GM18951 (cell line): ENCODE data around the gene MYH15.

Experiments
- POLR2A ChIP-seq: IDR thresholded peaks from 4 replicates; pipeline ENCODE4 v1.6.1; 2011; ENCODE audit warnings: mild to moderate bottlenecking; ENCODE audit not compliant: insufficient read length, insufficient read depth; ENCODE audit errors: extremely low read depth
- in situ Hi-C: fragments of 300-500 bp; cut with MboI; formaldehyde crosslinking; loops from one replicate; pipeline ENCODE4 v1.12.0; 2022; ENCODE audit warnings: low sequenced_read_pairs, mixed read lengths, inconsistent platforms; ENCODE audit not compliant: unreplicated experiment

The MYH15 gene

GRCh38 chr3:108441518-108441917, 68.9 kb downstream of the MYH15 start:
- in situ Hi-C loops: no loop called here
- TF ChIP-seq POLR2A: no peak

- in situ Hi-C loops: no loop called here
- TF ChIP-seq POLR2A: no peak
Measured at GRCh38 chr3:108441071-108441507, 69.3 kb downstream of the MYH15 start.

- TF ChIP-seq POLR2A: no peak
Measured at GRCh38 chr3:108438542-108438941, 71.9 kb downstream of the MYH15 start.

GRCh38 chr3:108437439-108437838, 73.0 kb downstream of the MYH15 start:
- no peak for TF ChIP-seq POLR2A
- in situ Hi-C loops: no loop called here

More at GRCh38 chr3:108438542-108438941, 71.9 kb downstream of the MYH15 start:
- in situ Hi-C loops: no loop called here

- TF ChIP-seq POLR2A: no peak
- in situ Hi-C loops: no loop called here
Measured at GRCh38 chr3:108433928-108434327, 76.5 kb downstream of the MYH15 start.

- in situ Hi-C loops: no loop called here
- no peak for TF ChIP-seq POLR2A
Measured at GRCh38 chr3:108432431-108432830, 78.0 kb downstream of the MYH15 start.

GRCh38 chr3:108430540-108430939, 79.9 kb downstream of the MYH15 start:
- TF ChIP-seq POLR2A: no peak
- in situ Hi-C loops: no loop called here

- no peak for TF ChIP-seq POLR2A
- in situ Hi-C loops: no loop called here
Measured at GRCh38 chr3:108428586-108428985, 81.8 kb downstream of the MYH15 start.

GRCh38 chr3:108420926-108421325, 89.5 kb downstream of the MYH15 start:
- in situ Hi-C loops: no loop called here
- TF ChIP-seq POLR2A: no peak

GRCh38 chr3:108416111-108416869, 94.1 kb downstream of the MYH15 start:
- in situ Hi-C loops: no loop called here
- no peak for TF ChIP-seq POLR2A

GRCh38 chr3:108415661-108416060, 94.7 kb downstream of the MYH15 start:
- no peak for TF ChIP-seq POLR2A
- in situ Hi-C loops: no loop called here

- TF ChIP-seq POLR2A: no peak
- in situ Hi-C loops: no loop called here
Measured at GRCh38 chr3:108414007-108414406, 96.4 kb downstream of the MYH15 start.

GRCh38 chr3:108412121-108412750, 98.2 kb downstream of the MYH15 start:
- in situ Hi-C loops: no loop called here
- no peak for TF ChIP-seq POLR2A

GRCh38 chr3:108410531-108410984, 99.8 kb downstream of the MYH15 start:
- in situ Hi-C loops: no loop called here
- no peak for TF ChIP-seq POLR2A
